Neuronal stem cell (in vitro differentiated cells): ENCODE results near the gene RASGRF2.

Source experiments
- DNase-seq: peaks from one replicate; pipeline ENCODE4 v3.0.0-alpha.2; 2013; ENCODE audit warnings: low spot score
- H2AFZ ChIP-seq: one replicate; pipeline ENCODE4 v1.6.1; 2013; ENCODE audit warnings: mild to moderate bottlenecking, low read length, inconsistent platforms
- H2AK5ac ChIP-seq: 2 replicates; pipeline ENCODE4 v1.6.1; 2013; ENCODE audit warnings: low read depth, mild to moderate bottlenecking, inconsistent platforms, low read length, moderate library complexity, mixed read lengths
- H2BK120ac ChIP-seq: 2 replicates; pipeline ENCODE4 v1.6.1; 2013; ENCODE audit warnings: low read depth, mild to moderate bottlenecking, inconsistent platforms, low read length, moderate library complexity, mixed read lengths
- H2BK12ac ChIP-seq: one replicate; pipeline ENCODE4 v1.6.1; 2013; ENCODE audit warnings: low read length, inconsistent platforms
- H2BK15ac ChIP-seq: 2 replicates; pipeline ENCODE4 v1.6.1; 2013; ENCODE audit warnings: mild to moderate bottlenecking, low read length, inconsistent platforms, mixed read lengths
- H2BK5ac ChIP-seq: one replicate; pipeline ENCODE4 v1.6.1; 2013; ENCODE audit warnings: inconsistent platforms, mild to moderate bottlenecking, low read length, moderate library complexity
- H3K14ac ChIP-seq: one replicate; pipeline ENCODE4 v1.6.1; 2013; ENCODE audit warnings: low read length, inconsistent platforms
- H3K18ac ChIP-seq: 2 replicates; pipeline ENCODE4 v1.6.1; 2013; ENCODE audit warnings: low read length, inconsistent platforms
- H3K23ac ChIP-seq: 2 replicates; pipeline ENCODE4 v1.6.1; 2013; ENCODE audit warnings: low read depth, mild to moderate bottlenecking, mixed read lengths, low read length, inconsistent platforms; ENCODE audit not compliant: poor library complexity
- H3K27ac ChIP-seq: replicated peaks from 3 replicates; pipeline ENCODE4 v1.5.1; 2013; ENCODE audit warnings: low read length, inconsistent platforms
- H3K27me3 ChIP-seq, 3 experiments: 2 replicates each; pipeline ENCODE4 v1.6.1; 2013; ENCODE audit warnings: low read length in 3 of 3, mild to moderate bottlenecking in 2 of 3, inconsistent platforms in 1 of 3, low read depth in 1 of 3, mixed read lengths in 1 of 3, moderate library complexity in 1 of 3; ENCODE audit not compliant: control insufficient read depth in 3 of 3, insufficient read depth in 3 of 3
- H3K36me3 ChIP-seq, 2 donors: replicated peaks in 1 of 2; 2 replicates each; pipeline ENCODE4 v1.6.1; 2013; ENCODE audit warnings: low read length in 2 of 2; ENCODE audit not compliant: control insufficient read depth in 2 of 2, insufficient read depth in 2 of 2
- H3K4ac ChIP-seq: 2 replicates; pipeline ENCODE4 v1.6.1; 2013; ENCODE audit warnings: inconsistent platforms, mild to moderate bottlenecking, low read length, moderate library complexity
- H3K4me1 ChIP-seq, 2 donors: 1 replicate in 1 of 2; 2 replicates in 1 of 2; pipeline ENCODE4 v1.6.1; 2013; ENCODE audit warnings: low read length in 2 of 2, low read depth in 1 of 2; ENCODE audit not compliant: control insufficient read depth in 2 of 2, insufficient read depth in 1 of 2
- H3K4me2 ChIP-seq: one replicate; pipeline ENCODE4 v1.6.1; 2013; ENCODE audit warnings: mild to moderate bottlenecking, low read length, inconsistent platforms; ENCODE audit not compliant: insufficient read depth, poor library complexity, severe bottlenecking
- H3K4me3 ChIP-seq, 2 donors: 2 replicates each; pipeline ENCODE4 v1.5.1; 2013; ENCODE audit warnings: low read length in 2 of 2, mild to moderate bottlenecking in 2 of 2, inconsistent platforms in 1 of 2, moderate library complexity in 1 of 2
- H3K79me1 ChIP-seq: one replicate; pipeline ENCODE4 v1.6.1; 2013; ENCODE audit warnings: low read depth, mild to moderate bottlenecking, inconsistent platforms, low read length, moderate library complexity
- H3K9ac ChIP-seq: one replicate; pipeline ENCODE4 v1.6.1; 2013; ENCODE audit warnings: mild to moderate bottlenecking, low read depth, low read length, inconsistent platforms; ENCODE audit not compliant: poor library complexity
- H3K9me3 ChIP-seq, 2 donors: replicated peaks in 1 of 2; 2 replicates each; pipeline versions ENCODE3 to v1.6.1; 2013; ENCODE audit warnings: low read length in 2 of 2, mild to moderate bottlenecking in 2 of 2, inconsistent platforms in 1 of 2, low read depth in 1 of 2, mixed read lengths in 1 of 2, moderate library complexity in 1 of 2; ENCODE audit not compliant: control insufficient read depth in 2 of 2, insufficient read depth in 1 of 2
- H4K8ac ChIP-seq: one replicate; pipeline ENCODE4 v1.6.1; 2013; ENCODE audit warnings: low read depth, mild to moderate bottlenecking, inconsistent platforms, low read length, moderate library complexity
- H4K91ac ChIP-seq: one replicate; pipeline ENCODE4 v1.6.1; 2013; ENCODE audit warnings: low read length, low read depth, mild to moderate bottlenecking, inconsistent platforms; ENCODE audit not compliant: poor library complexity
- WGBS, 2 donors: extraction: QIAGEN DNeasy Blood & Tissue Kit; methylation state at CpG; one replicate each; pipeline ENCODE4 v1.1.7; 2013; ENCODE audit warnings: missing lambda C conversion rate in 2 of 2, mixed read lengths in 1 of 2; ENCODE audit not compliant: insufficient read length in 2 of 2, insufficient replicate concordance in 1 of 2; ENCODE audit errors: extremely low coverage in 2 of 2; 5-methylcytosine and 5-hydroxymethylcytosine counted together

Gene RASGRF2

DNA sequence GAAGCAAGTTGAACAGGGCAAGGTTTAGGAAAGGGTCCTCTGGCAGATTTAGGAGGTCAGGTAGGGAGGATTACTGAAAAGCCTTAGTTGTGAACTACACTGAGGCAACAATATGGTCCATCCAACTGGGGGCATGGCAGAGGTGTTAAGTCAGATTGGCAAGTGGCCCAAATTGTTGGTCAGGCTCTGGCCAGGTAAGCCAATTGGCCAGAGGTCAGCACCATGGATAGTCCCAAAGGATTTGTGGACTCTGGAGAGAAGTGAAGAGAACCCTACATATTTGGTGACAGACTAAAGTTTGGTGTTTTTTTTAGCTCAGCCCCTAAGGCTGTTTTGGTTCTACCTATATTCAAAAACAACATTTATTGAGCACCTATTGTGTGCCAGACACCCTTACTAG, 39.1 kb upstream of the RASGRF2 start:
- Histone ChIP-seq H3K4me1 (no peaks in the 10 kb centered on the region), H3K36me3 (no peaks in the 10 kb centered on the region), H2AFZ (no peak overlapping the region), H2BK5ac (no peak overlapping the region), H2BK120ac (no peak overlapping the region), H3K4ac (no peak overlapping the region), H3K4me3 (no peak overlapping the region), H2AK5ac (no peak overlapping the region), H4K91ac (no peak overlapping the region), H2BK12ac (no peak overlapping the region), H3K9me3 (no peaks in the 10 kb centered on the region), H3K27ac (no peak overlapping the region), H3K79me1 (no peaks in the 10 kb centered on the region), H3K14ac (no peak overlapping the region), H3K18ac (no peak overlapping the region), H3K4me2 (no peak overlapping the region), H3K23ac (no peak overlapping the region), H3K27me3 (no peaks in the 10 kb centered on the region), H3K9ac (no peak overlapping the region), H4K8ac (no peak overlapping the region), H2BK15ac (no peak overlapping the region)
- no peak for DNase-seq

DNA sequence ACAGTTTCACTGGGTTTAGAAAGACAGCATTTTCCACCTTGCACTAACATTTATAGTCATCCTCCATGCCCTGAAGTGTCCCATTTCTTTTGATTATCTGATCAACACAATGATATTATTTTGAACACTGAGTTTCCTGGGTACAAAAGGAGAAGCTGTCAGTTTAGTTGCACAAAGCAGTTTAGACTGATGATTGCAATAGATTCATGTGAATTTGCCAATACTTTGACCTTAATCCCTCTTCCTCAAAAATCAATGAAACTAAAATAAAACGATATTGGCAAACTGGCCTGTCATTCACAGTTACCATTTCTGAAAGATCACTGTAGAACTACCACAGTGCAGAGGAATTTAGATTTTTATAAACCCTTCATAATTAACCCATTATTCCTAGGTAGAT, 34.2 kb upstream of the RASGRF2 start:
- H3K4me3 ChIP-seq: no peak overlapping the region
- no peak overlapping the region for H3K23ac ChIP-seq
- H3K36me3 ChIP-seq: no peaks in the 10 kb centered on the region
- no peak overlapping the region for H3K9ac ChIP-seq
- no peak overlapping the region for H2BK15ac ChIP-seq
- H2BK12ac ChIP-seq: no peak overlapping the region
- H3K79me1 ChIP-seq: no peaks in the 10 kb centered on the region
- DNase-seq: no peak
- no peak overlapping the region for H3K27ac ChIP-seq
- H2AFZ ChIP-seq: no peak overlapping the region
- H3K4me2 ChIP-seq: no peak overlapping the region
- H3K9me3 ChIP-seq: no peaks in the 10 kb centered on the region
- no peak overlapping the region for H2BK5ac ChIP-seq
- no peak overlapping the region for H4K8ac ChIP-seq
- H3K27me3 ChIP-seq: no peaks in the 10 kb centered on the region
- no peak overlapping the region for H3K4ac ChIP-seq
- H3K14ac ChIP-seq: no peak overlapping the region
- WGBS, 2 donors: no CpG with 5 or more reads among the region's 1 CpG
- no peak overlapping the region for H3K18ac ChIP-seq
- H2BK120ac ChIP-seq: no peak overlapping the region
- H3K4me1 ChIP-seq: peaks cover 0 to 2% of the 10 kb centered on the region in 2 donors
- no peak overlapping the region for H4K91ac ChIP-seq
- no peak overlapping the region for H2AK5ac ChIP-seq

DNA sequence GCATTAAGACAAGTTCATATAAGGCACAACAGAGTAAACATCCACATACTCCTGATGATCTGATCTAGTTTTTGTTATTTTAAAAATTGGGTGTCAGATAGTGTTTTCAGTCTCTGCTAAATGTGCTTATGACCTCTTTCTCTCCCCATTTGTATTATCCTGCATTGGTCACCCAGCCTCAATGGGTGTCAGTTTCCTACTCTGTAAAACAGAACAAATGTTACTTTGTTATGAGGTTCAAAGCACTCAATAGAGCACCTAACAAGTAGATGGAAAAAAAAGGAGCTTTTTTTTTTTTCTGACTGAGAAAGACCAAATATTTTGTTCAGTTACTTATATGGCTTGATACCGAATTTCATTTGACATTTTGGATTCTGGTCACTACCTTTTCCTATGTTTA, 33.6 kb upstream of the RASGRF2 start:
- H3K14ac ChIP-seq: no peak overlapping the region
- H3K4me2 ChIP-seq: no peak overlapping the region
- no peak overlapping the region for H2BK12ac ChIP-seq
- H3K27me3 ChIP-seq: no peaks in the 10 kb centered on the region
- H3K36me3 ChIP-seq: no peaks in the 10 kb centered on the region
- no peak overlapping the region for H3K9ac ChIP-seq
- no peak overlapping the region for H4K8ac ChIP-seq
- no peak overlapping the region for H2AK5ac ChIP-seq
- H4K91ac ChIP-seq: no peak overlapping the region
- H2BK15ac ChIP-seq: no peak overlapping the region
- no peak overlapping the region for H2BK120ac ChIP-seq
- no peak overlapping the region for H3K27ac ChIP-seq
- DNase-seq: no peak
- WGBS, 2 donors: no CpG with 5 or more reads among the region's 1 CpG
- no peak overlapping the region for H3K18ac ChIP-seq
- H3K9me3 ChIP-seq: no peaks in the 10 kb centered on the region
- H2BK5ac ChIP-seq: no peak overlapping the region
- H3K23ac ChIP-seq: no peak overlapping the region
- H2AFZ ChIP-seq: no peak overlapping the region
- H3K4ac ChIP-seq: no peak overlapping the region
- H3K79me1 ChIP-seq: no peaks in the 10 kb centered on the region
- H3K4me3 ChIP-seq: no peak overlapping the region
- H3K4me1 ChIP-seq: peaks cover 0 to 2% of the 10 kb centered on the region in 2 donors

DNA sequence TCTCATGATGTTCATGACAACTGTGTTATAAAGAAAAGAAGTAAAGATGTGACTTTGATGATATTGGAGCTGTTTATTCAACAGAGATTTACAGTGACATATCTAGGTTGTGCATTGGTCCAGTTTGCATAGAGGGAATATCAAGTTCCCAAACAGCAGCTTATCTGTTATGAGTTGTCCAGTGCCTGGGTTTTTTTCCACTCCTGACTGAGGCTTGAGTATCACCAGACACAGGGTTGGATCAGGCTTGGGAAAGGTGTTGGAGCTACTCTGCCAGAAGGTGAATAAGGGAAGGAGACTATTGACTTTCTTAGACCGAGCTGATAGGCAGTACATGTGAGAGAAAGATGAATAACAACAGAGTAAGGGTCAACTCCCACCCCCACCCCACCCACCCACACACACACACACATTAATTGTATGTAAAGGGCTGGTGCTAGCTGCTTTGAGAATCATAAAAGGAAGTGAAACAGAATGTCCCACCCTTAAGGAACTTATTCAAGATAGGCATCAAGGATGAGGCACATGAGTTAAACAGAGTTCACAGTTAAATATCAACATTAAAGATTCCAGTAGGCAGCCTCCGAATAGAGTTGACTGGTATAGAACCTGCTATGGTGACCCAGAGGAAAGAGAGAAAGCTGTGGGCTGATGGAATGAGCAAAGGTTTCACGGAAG, 33.0 kb upstream of the RASGRF2 start:
- no peak overlapping the region for H3K18ac ChIP-seq

More for the DNA sequence above, 33.0 kb upstream of the RASGRF2 start:
- H3K14ac ChIP-seq: no peak overlapping the region
- no peak overlapping the region for H3K4me3 ChIP-seq
- H3K23ac ChIP-seq: no peak overlapping the region
- DNase-seq: no peak
- H3K9ac ChIP-seq: no peak overlapping the region
- H4K91ac ChIP-seq: no peak overlapping the region
- no peak overlapping the region for H2BK5ac ChIP-seq
- no peaks in the 10 kb centered on the region for H3K9me3 ChIP-seq
- H2AK5ac ChIP-seq: no peak overlapping the region
- H3K4ac ChIP-seq: no peak overlapping the region
- no peaks in the 10 kb centered on the region for H3K36me3 ChIP-seq
- H2AFZ ChIP-seq: no peak overlapping the region
- peaks cover 0 to 2% of the 10 kb centered on the region in 2 donors for H3K4me1 ChIP-seq
- H2BK12ac ChIP-seq: no peak overlapping the region
- H3K27me3 ChIP-seq: no peaks in the 10 kb centered on the region
- no peak overlapping the region for H2BK15ac ChIP-seq
- H3K27ac ChIP-seq: no peak overlapping the region
- no peak overlapping the region for H3K4me2 ChIP-seq
- H2BK120ac ChIP-seq: no peak overlapping the region
- no CpG with 5 or more reads among the region's 3 CpGs for WGBS, 2 donors
- no peak overlapping the region for H4K8ac ChIP-seq
- H3K79me1 ChIP-seq: no peaks in the 10 kb centered on the region
